Testis (tissue), 2 donors: ENCODE results near the gene SMARCAD1.

Source experiments
- CTCF ChIP-seq, 3 experiments: fragments of 450-650 bp in 2 of 3; fragments of 200-600 bp in 1 of 3; sonication (generic) in 1 of 3; IDR thresholded peaks; one replicate each; pipeline ENCODE4 v1.5.1; 2016 to 2019; ENCODE audit warnings: antibody characterized with exemption in 3 of 3, mild to moderate bottlenecking in 2 of 3, moderate library complexity in 1 of 3
- POLR2A ChIP-seq: fragments of 450-650 bp; IDR thresholded peaks from one replicate; pipeline ENCODE4 v1.6.1; 2017; ENCODE audit warnings: antibody characterized with exemption, mild to moderate bottlenecking, moderate library complexity

GRCh38 chr4:94256828-94257227, 49.2 kb downstream of the SMARCAD1 start:
- TF ChIP-seq CTCF (IDR thresholded peaks at IDR 0.05) (no peak), POLR2A (no peak)
